Measurements from ENCODE around the gene OR10C1.

- peak; percentile 46 for TF ChIP-seq CTCF (conservative IDR thresholded peaks at IDR 0.05)
- TF ChIP-seq ZFX (IDR thresholded peaks at IDR 0.05): no peak
These were observed 24.5 kb upstream of the OR10C1 start, which contains the start of gene OR12D1 for GRCh38 chr6:29414588-29414987.

Data from C4-2B (cell line).